HepG2 (cell line): ENCODE data around the gene MICALL2. TPM values are rescaled to one million over a fixed set of nuclear protein-coding genes. Genes with fewer than 3 reads are reported as not detected.

Experiments used
- ATAC-seq: fragments of 200-7000 bp; cut with Tn5 transposase; 3 replicates; pipeline ENCODE4 v1.9.1; 2020; ENCODE audit warnings: mild to moderate bottlenecking, moderate library complexity
- BruUV-seq: library from RNA; stranded (reverse); fragments of 400-500 nt; replicated peaks from 2 replicates; lab custom pipeline; 2021; lab: Mats Ljungman, UMichigan
- CTCF ChIA-PET: fragments of 300-600 bp; formaldehyde crosslinking; extraction: SDS; loops from one replicate; lab custom pipeline; 2021; ENCODE audit warnings: low total read pairs, inconsistent platforms, low intra/inter-chr PET ratio; lab: Yijun Ruan, JAX
- POLR2A ChIA-PET: fragments of 350-600 bp; sonication (Branson Sonifier 250); formaldehyde crosslinking; loops from one replicate; lab custom pipeline; 2020; ENCODE audit warnings: antibody characterized with exemption, inconsistent platforms; lab: Yijun Ruan, JAX
- DNase-seq: peaks from one replicate; pipeline ENCODE4 v3.0.0-alpha.2; 2015; ENCODE audit warnings: low spot score
- FAIRE-seq: peaks from 3 replicates; lab custom pipeline; 2011; peaks lifted over from hg19 to GRCh38; lab: Jason Lieb, UNC
- H2AFZ ChIP-seq: one replicate; pipeline ENCODE4 v1.6.1; 2011; ENCODE audit warnings: low read length, inconsistent platforms
- H3K27ac ChIP-seq: fragments of 300-600 bp; 3 replicates; pipeline ENCODE4 v1.8.0; 2011; ENCODE audit warnings: mixed run types, mild to moderate bottlenecking, mixed read lengths, low read length, inconsistent platforms; ENCODE audit not compliant: insufficient read depth; ENCODE audit errors: extremely low read length
- H3K27me3 ChIP-seq, 2 experiments: fragments of 200-600 bp in 1 of 2; 2 replicates in 1 of 2; 3 replicates in 1 of 2; pipeline versions ENCODE4 v1.6.0 to v1.8.0; 2011; ENCODE audit warnings: low read length in 2 of 2, mild to moderate bottlenecking in 2 of 2, moderate library complexity in 2 of 2, inconsistent platforms in 1 of 2; ENCODE audit not compliant: insufficient read depth in 2 of 2, control insufficient read depth in 1 of 2
- H3K36me3 ChIP-seq, 2 experiments: fragments of 200-600 bp in 1 of 2; replicated peaks in 1 of 2; 2 replicates in 1 of 2; 3 replicates in 1 of 2; pipeline versions ENCODE4 v1.5.1 to v1.8.0; 2011; ENCODE audit warnings: low read length in 2 of 2, inconsistent platforms in 1 of 2; ENCODE audit not compliant: insufficient read depth in 2 of 2, control insufficient read depth in 1 of 2
- H3K4me1 ChIP-seq: 2 replicates; pipeline ENCODE4 v1.5.1; 2012; ENCODE audit warnings: low read length, inconsistent platforms; ENCODE audit not compliant: insufficient read depth
- H3K4me2 ChIP-seq: 2 replicates; pipeline ENCODE4 v1.6.0; 2011; ENCODE audit warnings: low read depth, low read length, inconsistent platforms
- H3K4me3 ChIP-seq, 3 experiments: fragments of 200-600 bp in 1 of 3; sonication (generic), shearing (Covaris generic) in 1 of 3; replicated peaks in 1 of 3; 2 replicates each; pipeline ENCODE4 v1.5.1; 2011 to 2016; ENCODE audit warnings: low read length in 3 of 3, inconsistent platforms in 2 of 3, low read depth in 2 of 3, mild to moderate bottlenecking in 2 of 3, control low read depth in 1 of 3, mixed read lengths in 1 of 3; ENCODE audit not compliant: insufficient read depth in 1 of 3
- H3K79me2 ChIP-seq: one replicate; pipeline ENCODE4 v1.6.1; 2011; ENCODE audit warnings: low read length, inconsistent platforms; ENCODE audit not compliant: insufficient read depth
- H3K9ac ChIP-seq: 2 replicates; pipeline ENCODE4 v1.6.0; 2011; ENCODE audit warnings: mild to moderate bottlenecking, low read depth, low read length, inconsistent platforms; ENCODE audit not compliant: insufficient read depth
- H3K9me3 ChIP-seq: 2 replicates; pipeline ENCODE4 v1.5.1; 2012; ENCODE audit warnings: mild to moderate bottlenecking, low read length
- H4K20me1 ChIP-seq: 2 replicates; pipeline ENCODE4 v1.6.0; 2011; ENCODE audit warnings: inconsistent platforms, mild to moderate bottlenecking, low read length, moderate library complexity; ENCODE audit not compliant: insufficient read depth
- HNRNPLL ChIP-seq: fragments of 200-400 bp; formaldehyde crosslinking; IDR thresholded peaks from 2 replicates; pipeline ENCODE4 v1.6.1; 2017; ENCODE audit warnings: mild to moderate bottlenecking, low read depth, low read length; ENCODE audit not compliant: poor library complexity, severe bottlenecking
- HOXA7 ChIP-seq: sonication (generic); formaldehyde crosslinking; IDR thresholded peaks from 2 replicates; pipeline ENCODE4 v1.8.1; 2022; ENCODE audit warnings: mild to moderate bottlenecking, missing genetic modification reagents, moderate library complexity
- JDP2 ChIP-seq: sonication (generic); formaldehyde crosslinking; IDR thresholded peaks from 2 replicates; pipeline ENCODE4 v1.8.1; 2022; ENCODE audit warnings: missing genetic modification reagents, borderline replicate concordance
- KLF6 ChIP-seq: IDR thresholded peaks from 2 replicates; pipeline ENCODE4 v1.8.0; 2016; ENCODE audit warnings: missing biosample characterization, missing genetic modification reagents
- NR2C2 ChIP-seq: sonication (generic); formaldehyde crosslinking; IDR thresholded peaks from 2 replicates; pipeline ENCODE4 v1.4.0; 2020; ENCODE audit warnings: missing genetic modification reagents, mild to moderate bottlenecking, moderate library complexity, borderline replicate concordance
- RAD21 ChIP-seq: fragments of 450-650 bp; formaldehyde crosslinking; IDR thresholded peaks from 2 replicates; pipeline ENCODE4 v1.5.0; 2020; ENCODE audit warnings: mild to moderate bottlenecking
- TAF15 ChIP-seq: fragments of 200-400 bp; formaldehyde crosslinking; IDR thresholded peaks from one replicate; pipeline ENCODE4 v1.6.1; 2018; ENCODE audit warnings: mild to moderate bottlenecking, low read depth, low read length; ENCODE audit not compliant: poor library complexity, severe bottlenecking
- TBL1XR1 ChIP-seq: fragments of 150-350 bp; IDR thresholded peaks from 2 replicates; pipeline ENCODE4 v1.6.1; 2014; ENCODE audit warnings: borderline replicate concordance, low read length; ENCODE audit not compliant: partially characterized antibody
- THYN1 ChIP-seq: sonication (generic); formaldehyde crosslinking; IDR thresholded peaks from 2 replicates; pipeline ENCODE4 v1.8.1; 2023; ENCODE audit warnings: low read depth, mild to moderate bottlenecking, moderate library complexity, missing genetic modification reagents, borderline replicate concordance
- ZNF260 ChIP-seq: sonication (generic); formaldehyde crosslinking; IDR thresholded peaks from 2 replicates; pipeline ENCODE4 v1.4.0; 2020; ENCODE audit warnings: missing genetic modification reagents, low read depth, mild to moderate bottlenecking, borderline replicate concordance
- ZNF264 ChIP-seq: sonication (generic); formaldehyde crosslinking; IDR thresholded peaks from 2 replicates; pipeline ENCODE4 v1.4.0; 2020; ENCODE audit warnings: missing genetic modification reagents
- ZNF839 ChIP-seq: sonication (generic); formaldehyde crosslinking; IDR thresholded peaks from 2 replicates; pipeline ENCODE4 v1.4.0; 2020; ENCODE audit warnings: missing genetic modification reagents, mild to moderate bottlenecking, borderline replicate concordance
- ZNF850 ChIP-seq: sonication (generic); formaldehyde crosslinking; conservative IDR thresholded peaks from 2 replicates; pipeline ENCODE4 v1.9.0; 2021; ENCODE audit warnings: mild to moderate bottlenecking, missing genetic modification reagents
- ZSCAN22 ChIP-seq: sonication (generic); formaldehyde crosslinking; IDR thresholded peaks from 2 replicates; pipeline ENCODE4 v1.4.0; 2020; ENCODE audit warnings: mild to moderate bottlenecking, missing genetic modification reagents
- ZSCAN31 ChIP-seq: sonication (generic); formaldehyde crosslinking; IDR thresholded peaks from 2 replicates; pipeline ENCODE4 v1.5.0; 2020; ENCODE audit warnings: low read depth, mild to moderate bottlenecking, missing genetic modification reagents
- WGBS: methylation state at CpG from one replicate; pipeline ENCODE4 v1.1.6; 2017; ENCODE audit warnings: low lambda C conversion rate; 5-methylcytosine and 5-hydroxymethylcytosine counted together
- in situ Hi-C: cut with HindIII; loops from 2 replicates; pipeline ENCODE4 v1.10.0; 2017; ENCODE audit warnings: low pct_unique_long_range_greater_than_20kb; ENCODE audit not compliant: extremely low pct_ligation_motif_present
- intact Hi-C: fragments of 100-400 bp; cut with micrococcal nuclease; formaldehyde crosslinking; loops from one replicate; pipeline ENCODE4 v1.10.0; 2022; ENCODE audit not compliant: unreplicated experiment
- polyA plus RNA-seq, 8 experiments: library from polyadenylated mRNA; depleted of rRNA in 3 of 8; stranded (reverse) in 7 of 8; unstranded in 1 of 8; fragments of >200 nt; fragmentation: Illumina TruSeq in 4 of 8; extraction: Trizol in 4 of 8; gene quantifications; 2 replicates each; pipeline versions ENCODE4 v1.2.1 to v1.2.3, GENCODE V29; 2011 to 2016; ENCODE audit warnings: low read depth in 4 of 8, missing spikeins in 1 of 8, mixed read lengths in 1 of 8; ENCODE audit not compliant: insufficient read depth in 1 of 8
- total RNA-seq, 5 experiments: library from RNA; depleted of rRNA; stranded (reverse); fragments of >200 nt; fragmentation: Illumina TruSeq; extraction: Trizol; gene quantifications; 2 replicates each; pipeline ENCODE4 v1.2.3, GENCODE V29; 2016; ENCODE audit warnings: low read depth in 1 of 5
- TF ChIP-seq, protein P1 (sequence below): IDR thresholded peaks from 2 replicates; pipeline ENCODE4 v1.6.1; 2012; ENCODE audit warnings: low read depth, low read length, improper control_type of control experiment
- TF ChIP-seq, protein P2 (sequence below): IDR thresholded peaks from 2 replicates; pipeline ENCODE4 v1.6.1; 2016; ENCODE audit warnings: missing biosample characterization, missing genetic modification reagents, low read depth

The MICALL2 gene
- total and polyA plus RNA-seq, 2 of the 13 experiments (the other 11 are each of a cell fraction or from before 2014, with no cell fraction given): 5.8 to 12.4 TPM

DNA sequence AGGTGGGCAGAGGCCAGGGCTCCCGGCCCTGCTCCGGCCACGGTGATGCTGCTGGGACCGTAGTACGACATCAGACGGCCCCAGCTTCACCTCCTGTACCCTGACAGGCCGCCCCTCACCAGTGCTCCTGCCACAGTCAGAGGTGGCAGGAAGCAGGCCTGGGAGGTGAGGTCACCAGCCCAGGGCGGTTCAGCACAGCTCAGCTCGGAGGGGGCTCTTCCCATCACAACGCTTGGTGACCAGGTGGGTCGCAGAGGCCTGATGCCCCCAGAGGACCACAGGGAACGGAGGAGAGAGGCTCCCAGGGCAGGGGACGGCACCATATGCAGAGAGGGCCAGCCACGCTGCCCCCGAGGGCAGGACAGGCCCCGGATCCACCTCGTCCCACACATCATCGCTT, 8.8 kb downstream of the MICALL2 start:
- ATAC-seq (no peak), DNase-seq (no peak)
- no peak for TF ChIP-seq ZNF264 (CRISPR knock-in tag)
- peak; percentile 13 for TF ChIP-seq HNRNPLL
- TF ChIP-seq, all 625 proteins: peak for 1
- no peak overlapping the region for H2AFZ ChIP-seq
- ChIA-PET POLR2A (no interaction called here), CTCF (no interaction called here)
- BruUV-seq: no TSS peak
- H3K9me3 ChIP-seq: no peaks in the 10 kb centered on the region
- H4K20me1 ChIP-seq: no peaks in the 10 kb centered on the region
- H3K27ac ChIP-seq: no peak overlapping the region
- H3K4me2 ChIP-seq: no peak overlapping the region
- in situ Hi-C loops (no loop called here), intact Hi-C loops (no loop called here)
- WGBS: 94% methylated on average over 7 of the region's 18 CpGs
- peaks cover 32% of the 10 kb centered on the region for H3K4me1 ChIP-seq
- H3K36me3 ChIP-seq: no peaks in the 10 kb centered on the region; a peak in 1 of 5 replicates
- FAIRE-seq: no peak
- H3K4me3 ChIP-seq: no peak overlapping the region
- peaks cover 1% of the 10 kb centered on the region for H3K79me2 ChIP-seq
- no peak overlapping the region for H3K9ac ChIP-seq
- H3K27me3 ChIP-seq: no peaks in the 10 kb centered on the region; a peak in 1 of 5 replicates

DNA sequence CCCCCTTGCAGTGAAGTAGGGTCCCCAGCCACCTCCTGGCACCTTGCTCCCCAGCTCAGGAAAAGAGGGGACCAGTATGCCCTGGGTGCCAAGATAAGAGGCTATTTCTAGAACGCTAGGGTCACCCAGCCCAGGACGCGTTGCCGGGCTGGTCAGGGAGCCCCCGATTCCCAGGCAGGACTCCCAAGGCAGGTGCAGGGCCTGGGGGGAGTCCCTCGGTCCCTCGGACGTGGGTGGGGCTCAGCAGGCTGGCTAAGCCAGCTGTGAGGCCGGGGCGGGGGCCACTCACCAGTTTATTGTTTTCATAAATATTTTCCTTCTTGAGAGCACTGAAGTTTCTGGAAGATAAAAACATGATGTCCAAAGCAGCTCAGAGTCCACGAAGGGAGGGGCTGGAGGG, 9.3 kb downstream of the MICALL2 start:
- H3K79me2 ChIP-seq: no peaks in the 10 kb centered on the region
- in situ Hi-C loops (no loop called here), intact Hi-C loops (no loop called here)
- H4K20me1 ChIP-seq: no peaks in the 10 kb centered on the region
- FAIRE-seq (no peak), ATAC-seq (no peak), DNase-seq (no peak)
- H3K4me1 ChIP-seq: peaks cover 28% of the 10 kb centered on the region
- POLR2A ChIA-PET: no interaction called here
- no peaks in the 10 kb centered on the region; a peak in 1 of 5 replicates for H3K27me3 ChIP-seq
- H3K9ac ChIP-seq: no peak overlapping the region
- 94% methylated on average over 5 of the region's 11 CpGs for WGBS
- CTCF ChIA-PET: no interaction called here
- H3K4me3 ChIP-seq: no peak overlapping the region
- no peak overlapping the region for H3K27ac ChIP-seq
- H3K9me3 ChIP-seq: no peaks in the 10 kb centered on the region
- H2AFZ ChIP-seq: no peak overlapping the region
- no peaks in the 10 kb centered on the region; a peak in 1 of 5 replicates for H3K36me3 ChIP-seq
- no TSS peak for BruUV-seq
- no peak overlapping the region for H3K4me2 ChIP-seq
- TF ChIP-seq ZNF850 (CRISPR knock-in tag) (no peak), TAF15 (no peak), KLF6 (CRISPR knock-in tag) (no peak), JDP2 (CRISPR knock-in tag) (no peak), NR2C2 (CRISPR knock-in tag) (no peak), ZSCAN31 (no peak), RAD21 (no peak), HOXA7 (CRISPR knock-in tag) (no peak), ZSCAN22 (no peak), ZNF260 (CRISPR knock-in tag) (no peak), ZNF839 (CRISPR knock-in tag) (no peak), TBL1XR1 (no peak), THYN1 (CRISPR knock-in tag) (no peak)
- TF ChIP-seq, protein P1, sequence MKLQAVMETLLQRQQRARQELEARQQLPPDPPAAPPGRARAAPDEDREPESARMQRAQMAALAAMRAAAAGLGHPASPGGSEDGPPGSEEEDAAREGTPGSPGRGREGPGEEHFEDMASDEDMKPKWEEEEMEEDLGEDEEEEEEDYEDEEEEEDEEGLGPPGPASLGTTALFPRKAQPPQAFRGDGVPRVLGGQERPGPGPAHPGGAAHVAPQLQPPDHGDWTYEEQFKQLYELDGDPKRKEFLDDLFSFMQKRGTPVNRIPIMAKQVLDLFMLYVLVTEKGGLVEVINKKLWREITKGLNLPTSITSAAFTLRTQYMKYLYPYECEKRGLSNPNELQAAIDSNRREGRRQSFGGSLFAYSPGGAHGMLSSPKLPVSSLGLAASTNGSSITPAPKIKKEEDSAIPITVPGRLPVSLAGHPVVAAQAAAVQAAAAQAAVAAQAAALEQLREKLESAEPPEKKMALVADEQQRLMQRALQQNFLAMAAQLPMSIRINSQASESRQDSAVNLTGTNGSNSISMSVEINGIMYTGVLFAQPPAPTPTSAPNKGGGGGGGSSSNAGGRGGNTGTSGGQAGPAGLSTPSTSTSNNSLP: no peak
- TF ChIP-seq, protein P2, sequence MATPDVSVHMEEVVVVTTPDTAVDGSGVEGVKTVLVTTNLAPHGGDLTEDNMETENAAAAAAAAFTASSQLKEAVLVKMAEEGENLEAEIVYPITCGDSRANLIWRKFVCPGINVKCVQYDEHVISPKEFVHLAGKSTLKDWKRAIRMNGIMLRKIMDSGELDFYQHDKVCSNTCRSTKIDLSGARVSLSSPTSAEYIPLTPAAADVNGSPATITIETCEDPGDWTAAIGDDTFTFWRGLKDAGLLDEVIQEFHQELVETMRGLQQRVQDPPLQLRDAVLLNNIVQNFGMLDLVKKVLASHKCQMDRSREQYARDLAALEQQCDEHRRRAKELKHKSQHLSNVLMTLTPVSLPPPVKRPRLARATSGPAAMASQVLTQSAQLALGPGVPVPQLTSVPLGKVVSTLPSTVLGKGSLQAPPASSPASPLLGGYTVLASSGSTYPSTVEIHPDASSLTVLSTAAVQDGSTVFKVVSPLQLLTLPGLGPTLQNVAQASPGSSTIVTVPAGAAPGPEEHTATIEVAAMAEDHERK (CRISPR knock-in tag): no peak
